ENCODE results near the gene UCN3.

The UCN3 gene

GRCh38 chr10:5411941-5412276 lies 47.1 kb downstream of the UCN3 start:
- Histone ChIP-seq H3K9me3 (replicated peaks in 1 of 11) (peaks cover 22 to 39% (median 36%) of the 10 kb centered on the region in 11 experiments), H4K20me1 (no peaks in the 10 kb centered on the region), H3K4me1 (peaks cover 11 to 22% (median 14%) of the 10 kb centered on the region in 10 experiments; a peak in 19 of 20 replicates), H3K27me3 (no peaks in the 10 kb centered on the region), H3K4me3 (peak overlapping the region; percentile 70 to 87 (median 78)), H3K36me3 (peaks cover 0 to 14% (median 8%) of the 10 kb centered on the region in 11 experiments; a peak in 18 of 22 replicates), H3K27ac (peak overlapping the region in 8 of 11 experiments; percentile 79 to 90 (median 81); a peak in 10 of 22 replicates), H3K4me2 (peak overlapping the region; percentile 54 to 90 (median 73)), H3K9ac (peak overlapping the region; percentile 79 to 91 (median 87); a peak in 19 of 22 replicates)
- TF ChIP-seq Cebpa-rat (IDR thresholded peaks at IDR 0.05) = no peak

GRCh38 chr10:5412277-5412941 lies 47.6 kb downstream of the UCN3 start, which contains the start of gene NET1:
NET1 (plus strand) TSS chr10:5412557; CDS start chr10:5412693, 136 bp downstream.
- Histone ChIP-seq H3K4me3 (peak within 1 kb of the TSS; percentile 70 to 87 (median 78)), H3K9ac (peak within 1 kb of the TSS; percentile 79 to 91 (median 87)), H3K27ac (peak within 1 kb of the TSS in 10 of 11 experiments; percentile 71 to 90 (median 81); a peak in 20 of 22 replicates)

GRCh38 chr10:5413012-5413938 lies 48.5 kb downstream of the UCN3 start:
- H3K36me3 ChIP-seq = peaks cover 0 to 27% (median 16%) of the 10 kb centered on the region in 11 experiments; a peak in 18 of 22 replicates
- no peaks in the 10 kb centered on the region for H4K20me1 ChIP-seq
- peak overlapping the region; percentile 56 to 90 (median 78); a peak in 20 of 22 replicates for H3K9ac ChIP-seq
- H3K27me3 ChIP-seq = no peaks in the 10 kb centered on the region
- H3K9me3 ChIP-seq (replicated peaks in 1 of 11) = peaks cover 22 to 42% (median 38%) of the 10 kb centered on the region in 11 experiments
- peaks cover 11 to 22% (median 14%) of the 10 kb centered on the region in 10 experiments; a peak in 19 of 20 replicates for H3K4me1 ChIP-seq
- peak overlapping the region; percentile 76 to 98 (median 90) for H3K4me2 ChIP-seq
- no peak for TF ChIP-seq Cebpa-rat (IDR thresholded peaks at IDR 0.05)
- peak overlapping the region in 7 of 11 experiments; percentile 31 to 90 (median 47); a peak in 13 of 22 replicates for H3K27ac ChIP-seq
- H3K4me3 ChIP-seq = peak overlapping the region; percentile 70 to 87 (median 78)

More at GRCh38 chr10:5412277-5412941, 47.6 kb downstream of the UCN3 start, which contains the start of gene NET1:
- Histone ChIP-seq H3K36me3 (peaks cover 0 to 19% (median 13%) of the 10 kb centered on the region in 11 experiments; a peak in 18 of 22 replicates), H3K4me1 (peaks cover 11 to 22% (median 14%) of the 10 kb centered on the region in 10 experiments; a peak in 19 of 20 replicates), H3K9me3 (replicated peaks in 1 of 11) (peaks cover 21 to 39% (median 36%) of the 10 kb centered on the region in 11 experiments), H3K27me3 (no peaks in the 10 kb centered on the region), H3K4me2 (peak within 1 kb of the TSS; percentile 76 to 98 (median 90)), H4K20me1 (no peaks in the 10 kb centered on the region)
- TF ChIP-seq Cebpa-rat (IDR thresholded peaks at IDR 0.05) = no peak

- Histone ChIP-seq H4K20me1 (no peaks in the 10 kb centered on the region), H3K4me3 (no peak overlapping the region), H3K36me3 (peaks cover 0 to 54% (median 22%) of the 10 kb centered on the region in 11 experiments; a peak in 18 of 22 replicates), H3K4me2 (no peak overlapping the region), H3K27ac (no peak overlapping the region), H3K27me3 (no peaks in the 10 kb centered on the region), H3K4me1 (peaks cover 9 to 20% (median 13%) of the 10 kb centered on the region in 10 experiments; a peak in 19 of 20 replicates), H3K9me3 (replicated peaks in 1 of 11) (peaks cover 41 to 69% (median 63%) of the 10 kb centered on the region in 11 experiments), H3K9ac (no peak overlapping the region)
- TF ChIP-seq Cebpa-rat (IDR thresholded peaks at IDR 0.05) = no peak
These were observed 52.2 kb downstream of the UCN3 start for GRCh38 chr10:5416981-5417380.

GRCh38 chr10:5418584-5418983 lies 53.8 kb downstream of the UCN3 start:
- Histone ChIP-seq H3K4me2 (no peak overlapping the region), H4K20me1 (no peaks in the 10 kb centered on the region), H3K4me3 (no peak overlapping the region), H3K27me3 (no peaks in the 10 kb centered on the region), H3K36me3 (peaks cover 0 to 54% (median 24%) of the 10 kb centered on the region in 11 experiments; a peak in 18 of 22 replicates), H3K9ac (no peak overlapping the region), H3K9me3 (replicated peaks in 1 of 11) (peaks cover 41 to 71% (median 65%) of the 10 kb centered on the region in 11 experiments), H3K4me1 (peaks cover 4 to 11% (median 7%) of the 10 kb centered on the region in 10 experiments; a peak in 18 of 20 replicates), H3K27ac (no peak overlapping the region)
- no peak for TF ChIP-seq Cebpa-rat (IDR thresholded peaks at IDR 0.05)

GRCh38 chr10:5419466-5420094 lies 54.8 kb downstream of the UCN3 start:
- Histone ChIP-seq H3K27ac (no peak overlapping the region), H3K4me3 (no peak overlapping the region), H3K27me3 (no peaks in the 10 kb centered on the region), H4K20me1 (no peaks in the 10 kb centered on the region), H3K36me3 (peaks cover 0 to 54% (median 24%) of the 10 kb centered on the region in 11 experiments; a peak in 18 of 22 replicates), H3K4me2 (no peak overlapping the region), H3K4me1 (peaks cover 0 to 5% (median 0%) of the 10 kb centered on the region in 10 experiments; a peak in 3 of 20 replicates), H3K9ac (no peak overlapping the region), H3K9me3 (replicated peaks in 1 of 11) (peaks cover 41 to 71% (median 65%) of the 10 kb centered on the region in 11 experiments)
- no peak for TF ChIP-seq Cebpa-rat (IDR thresholded peaks at IDR 0.05)

- Histone ChIP-seq H3K27ac (no peak overlapping the region), H3K4me1 (peaks cover 0 to 17% (median 1%) of the 10 kb centered on the region in 10 experiments; a peak in 11 of 20 replicates), H3K9ac (no peak overlapping the region), H3K4me2 (no peak overlapping the region), H4K20me1 (0 out of 22 replicates have a peak, but pooled peaks cover 0 to 4% (median 0%) of the 10 kb centered on the region in 11 experiments), H3K9me3 (replicated peaks in 1 of 11) (peaks cover 20 to 38% (median 33%) of the 10 kb centered on the region in 11 experiments), H3K27me3 (no peaks in the 10 kb centered on the region), H3K36me3 (peaks cover 0 to 46% (median 14%) of the 10 kb centered on the region in 11 experiments; a peak in 13 of 22 replicates), H3K4me3 (no peak overlapping the region)
- TF ChIP-seq Cebpa-rat (IDR thresholded peaks at IDR 0.05) = no peak
These were observed 59.0 kb downstream of the UCN3 start for GRCh38 chr10:5423771-5424170.

Data from BLaER1 treated with 17β-estradiol and CSF1 and Interleukin-3, amounts not matched to agents 10 nM and 100 nM (cell line).